ENCODE data around the gene IGLL5. TPM values are rescaled to one million over a fixed set of nuclear protein-coding genes. Genes with fewer than 3 reads are reported as not detected.

The IGLL5 gene
- 10 to 100 TPM in 1 of 4 donors, 1 to 10 TPM in 1, not detected in 2; 1.8 to 15.7 TPM for total RNA-seq

- 95 to 96% methylated on average over 7 to 13 of the region's 15 CpGs for WGBS, 2 donors
- H3K27ac ChIP-seq = no peak within 1 kb of the TSS
- DNase-seq = no peak
- no peak for TF ChIP-seq CTCF (IDR thresholded peaks at IDR 0.05)
- no peak within 1 kb of the TSS for H3K4me3 ChIP-seq (replicated peaks in 1 of 3)
- H3K36me3 ChIP-seq = no peaks in the 10 kb centered on the region
- H3K27me3 ChIP-seq = no peaks in the 10 kb centered on the region
- intact Hi-C loops (cut with DNase I) = no loop called here
- no peaks in the 10 kb centered on the region for H3K9me3 ChIP-seq
- H3K4me1 ChIP-seq = no peaks in the 10 kb centered on the region
These were observed at the start of gene IGLL5 for GRCh38 chr22:22887621-22888503. IGLL5 (plus strand) TSS chr22:22887816; CDS start chr22:22888054, 238 bp downstream.

GRCh38 chr22:22838148-22838786 lies 49.3 kb upstream of the IGLL5 start:
- no peak for DNase-seq
- Histone ChIP-seq H3K27ac (no peak overlapping the region), H3K27me3 (no peaks in the 10 kb centered on the region), H3K4me1 (no peaks in the 10 kb centered on the region), H3K36me3 (no peaks in the 10 kb centered on the region), H3K9me3 (no peaks in the 10 kb centered on the region), H3K4me3 (replicated peaks in 1 of 3) (no peak overlapping the region)
- intact Hi-C loops (cut with DNase I) = no loop called here
- whole genome bisulfite sequencing, 2 donors = 96% methylated on average over 4 to 5 of the region's 5 CpGs
- TF ChIP-seq POLR2A (IDR thresholded peaks at IDR 0.05) (no peak), CTCF (IDR thresholded peaks at IDR 0.05) (no peak)

- no peak overlapping the region for H3K27ac ChIP-seq
- H3K4me1 ChIP-seq = no peaks in the 10 kb centered on the region
- H3K36me3 ChIP-seq = no peaks in the 10 kb centered on the region
- no peak overlapping the region for H3K4me3 ChIP-seq (replicated peaks in 1 of 3)
- no peaks in the 10 kb centered on the region for H3K9me3 ChIP-seq
- intact Hi-C loops (cut with DNase I) = no loop called here
- TF ChIP-seq POLR2A (IDR thresholded peaks at IDR 0.05) = no peak
- no peak for TF ChIP-seq CTCF (IDR thresholded peaks at IDR 0.05)
- DNase-seq = no peak
- H3K27me3 ChIP-seq = no peaks in the 10 kb centered on the region
- 81 to 85% methylated on average over 6 of the region's 6 CpGs for WGBS, 2 donors
These were observed 47.9 kb upstream of the IGLL5 start for GRCh38 chr22:22839570-22840314.

- H3K27me3 ChIP-seq = no peaks in the 10 kb centered on the region
- WGBS, 2 donors = 71 to 73% methylated on average over 2 of the region's 2 CpGs
- H3K9me3 ChIP-seq = no peaks in the 10 kb centered on the region
- intact Hi-C loops (cut with DNase I) = no loop called here
- H3K4me3 ChIP-seq (replicated peaks in 1 of 3) = no peak overlapping the region
- no peak for DNase-seq
- H3K36me3 ChIP-seq = no peaks in the 10 kb centered on the region
- no peaks in the 10 kb centered on the region for H3K4me1 ChIP-seq
- no peak for TF ChIP-seq POLR2A (IDR thresholded peaks at IDR 0.05)
- TF ChIP-seq CTCF (IDR thresholded peaks at IDR 0.05) = no peak
- no peak overlapping the region for H3K27ac ChIP-seq
These were observed 46.8 kb upstream of the IGLL5 start for GRCh38 chr22:22840780-22841179.

Measured in thyroid gland (tissue), 4 donors.